Smooth muscle cell (in vitro differentiated cells): ENCODE measurements around the gene ROBO2. TPM values are rescaled to one million over a fixed set of nuclear protein-coding genes. Genes with fewer than 3 reads are reported as not detected.
A peak's percentile ranks its signal among the peaks of the same experiment; 100 is the strongest.

Source experiments
- DNase-seq: peaks from one replicate; lab custom pipeline; 2025; ENCODE audit not compliant: unreplicated experiment; lab: John Stamatoyannopoulos, UW
- H2AFZ ChIP-seq: fragments of 200-600 bp; sonication (generic); 2 replicates; pipeline ENCODE4 v1.6.0; 2016; ENCODE audit warnings: antibody characterized with exemption, low read depth, mild to moderate bottlenecking
- H3F3A ChIP-seq: fragments of 200-600 bp; sonication (generic); 2 replicates; pipeline ENCODE4 v1.6.0; 2017; ENCODE audit warnings: antibody characterized with exemption, low read depth
- H3K27ac ChIP-seq: fragments of 200-600 bp; sonication (generic); 2 replicates; pipeline ENCODE4 v1.5.1; 2016; ENCODE audit warnings: low read depth, mild to moderate bottlenecking
- H3K27me3 ChIP-seq: fragments of 200-600 bp; sonication (generic); 2 replicates; pipeline ENCODE4 v1.6.1; 2016; ENCODE audit warnings: low read depth, mild to moderate bottlenecking
- H3K36me3 ChIP-seq: fragments of 200-600 bp; sonication (generic); 2 replicates; pipeline ENCODE4 v1.5.1; 2016; ENCODE audit warnings: low read depth
- H3K4me1 ChIP-seq: fragments of 200-600 bp; sonication (generic); 2 replicates; pipeline ENCODE4 v1.5.1; 2016; ENCODE audit warnings: low read depth
- H3K4me2 ChIP-seq: fragments of 200-600 bp; sonication (generic); 2 replicates; pipeline ENCODE4 v1.6.0; 2016; ENCODE audit warnings: mild to moderate bottlenecking
- H3K4me3 ChIP-seq: fragments of 200-600 bp; sonication (generic); 2 replicates; pipeline ENCODE4 v1.5.1; 2016; ENCODE audit warnings: mild to moderate bottlenecking
- H3K79me2 ChIP-seq: fragments of 200-600 bp; sonication (generic); 2 replicates; pipeline ENCODE4 v1.6.0; 2016; ENCODE audit warnings: low read depth, mild to moderate bottlenecking
- H3K9ac ChIP-seq: fragments of 200-600 bp; sonication (generic); 2 replicates; pipeline ENCODE4 v1.6.0; 2016; ENCODE audit warnings: low read depth
- H3K9me3 ChIP-seq: fragments of 200-600 bp; sonication (generic); replicated peaks from 2 replicates; pipeline ENCODE4 v1.5.1; 2016; ENCODE audit warnings: low read depth
- H4K20me1 ChIP-seq: fragments of 200-600 bp; sonication (generic); 2 replicates; pipeline ENCODE4 v1.6.0; 2016; ENCODE audit warnings: low read depth
- CTCF ChIP-seq: fragments of 200-600 bp; sonication (generic); IDR thresholded peaks from 2 replicates; pipeline ENCODE4 v1.5.1; 2017; ENCODE audit warnings: borderline replicate concordance, mild to moderate bottlenecking, antibody characterized with exemption; ENCODE audit not compliant: insufficient read depth, poor library complexity, severe bottlenecking
- WGBS: methylation state at CpG from one replicate; pipeline ENCODE4 v1.1.7; 2016; ENCODE audit warnings: low lambda C conversion rate; 5-methylcytosine and 5-hydroxymethylcytosine counted together
- polyA plus RNA-seq: library from polyadenylated mRNA; unstranded; fragments of >200 nt; fragmentation: Nextera tagmentation; extraction: Ambion mirVana; gene quantifications from 2 replicates; pipeline ENCODE4 v1.2.1, GENCODE V29; 2016
- total RNA-seq: library from RNA; depleted of rRNA; stranded (reverse); fragments of >200 nt; gene quantifications from 2 replicates; pipeline ENCODE4 v1.2.3, GENCODE V29; 2014

ROBO2 gene
- total and polyA plus RNA-seq, 2 experiments from 2014 or later, result 23.9 to 54.4 TPM

- no peak for TF ChIP-seq CTCF
- peaks cover 11% of the 10 kb centered on the region for H3K4me1 ChIP-seq
- 12% methylated on average over 1 of the region's 1 CpG for WGBS
- no peaks in the 10 kb centered on the region for H3F3A ChIP-seq
- no peak overlapping the region for H2AFZ ChIP-seq
- H3K27ac ChIP-seq, result no peak overlapping the region
- no peaks in the 10 kb centered on the region for H3K36me3 ChIP-seq
- no peak overlapping the region for H3K4me2 ChIP-seq
- no peaks in the 10 kb centered on the region for H3K27me3 ChIP-seq
- no peaks in the 10 kb centered on the region for H3K9me3 ChIP-seq
- no peaks in the 10 kb centered on the region for H4K20me1 ChIP-seq
- no peaks in the 10 kb centered on the region for H3K79me2 ChIP-seq
- H3K9ac ChIP-seq, result no peak overlapping the region
- H3K4me3 ChIP-seq, result no peak overlapping the region
- DNase-seq, result no peak
These were observed 14.4 kb upstream of the ROBO2 start for GRCh38 chr3:77025471-77025870.

- Histone ChIP-seq H3K9me3 (no peaks in the 10 kb centered on the region), H3K4me1 (peaks cover 11% of the 10 kb centered on the region), H3F3A (no peaks in the 10 kb centered on the region), H3K27me3 (no peaks in the 10 kb centered on the region), H3K36me3 (no peaks in the 10 kb centered on the region), H3K9ac (no peak overlapping the region), H4K20me1 (no peaks in the 10 kb centered on the region), H2AFZ (no peak overlapping the region), H3K27ac (no peak overlapping the region), H3K4me2 (no peak overlapping the region), H3K79me2 (no peaks in the 10 kb centered on the region), H3K4me3 (no peak overlapping the region)
- no peak for TF ChIP-seq CTCF
- DNase-seq, result no peak
- 86% methylated on average over 5 of the region's 5 CpGs for WGBS
These were observed 12.8 kb upstream of the ROBO2 start for GRCh38 chr3:77026904-77027634.

DNA sequence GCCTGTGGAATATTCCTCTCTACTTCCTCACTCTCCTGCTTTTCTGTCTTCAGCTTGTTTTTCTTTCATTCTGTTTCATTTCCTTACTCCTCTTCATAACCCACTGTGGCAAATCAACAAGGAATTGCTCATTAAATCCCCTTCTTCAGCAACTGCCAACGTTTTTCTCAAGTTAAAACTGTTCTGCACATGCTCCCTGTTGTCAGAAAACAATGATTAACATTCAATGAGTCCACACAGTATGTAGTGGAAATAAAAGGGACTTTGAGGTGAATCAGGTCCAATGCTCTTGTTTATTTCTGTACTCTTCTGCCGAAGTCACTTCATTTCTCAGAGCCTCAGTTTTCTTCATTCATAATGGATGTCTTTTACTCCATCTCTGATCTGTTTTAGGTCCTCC is 11.9 kb upstream of the ROBO2 start:
- Histone ChIP-seq H3K27ac (no peak overlapping the region), H2AFZ (no peak overlapping the region), H3K4me2 (no peak overlapping the region), H3K27me3 (no peaks in the 10 kb centered on the region), H4K20me1 (no peaks in the 10 kb centered on the region), H3K4me3 (no peak overlapping the region), H3K4me1 (peaks cover 11% of the 10 kb centered on the region), H3K79me2 (no peaks in the 10 kb centered on the region), H3K9me3 (no peaks in the 10 kb centered on the region), H3K9ac (no peak overlapping the region), H3K36me3 (no peaks in the 10 kb centered on the region), H3F3A (no peaks in the 10 kb centered on the region)
- no peak for DNase-seq
- 79% methylated on average over 2 of the region's 2 CpGs for WGBS
- no peak for TF ChIP-seq CTCF

- H3F3A ChIP-seq, result no peaks in the 10 kb centered on the region
- H3K9ac ChIP-seq, result peak overlapping the region; percentile 47
- H3K4me1 ChIP-seq, result peaks cover 6% of the 10 kb centered on the region
- H3K36me3 ChIP-seq, result no peaks in the 10 kb centered on the region
- DNase-seq, result peak; percentile 16
- peak overlapping the region; percentile 99 for H2AFZ ChIP-seq
- TF ChIP-seq CTCF, result peak; percentile 79
- H3K4me2 ChIP-seq, result peak overlapping the region; percentile 96
- peaks cover 3% of the 10 kb centered on the region for H4K20me1 ChIP-seq
- peak overlapping the region; percentile 82 for H3K4me3 ChIP-seq
- peaks cover 11% of the 10 kb centered on the region for H3K27me3 ChIP-seq
- H3K79me2 ChIP-seq, result peaks cover 28% of the 10 kb centered on the region
- no peaks in the 10 kb centered on the region for H3K9me3 ChIP-seq
- peak overlapping the region; percentile 4 for H3K27ac ChIP-seq
- under 1% methylated on average over 21 of the region's 21 CpGs for WGBS
These were observed 1.4 kb upstream of the ROBO2 start for GRCh38 chr3:77038468-77038929.
